ENCODE results near the gene COX14. TPM values are rescaled to one million over a fixed set of nuclear protein-coding genes. Genes with fewer than 3 reads are reported as not detected.

COX14 gene
- total RNA-seq, 4 donors from 2014 or later = 40.6 to 135 (median 90.9) TPM

- intact Hi-C loops (cut with DNase I) = no loop called here
- Histone ChIP-seq H3K27ac (peak overlapping the region in 1 of 3 donors; percentile 38), H3K4me1 (peaks cover 4 to 31% of the 10 kb centered on the region in 2 donors), H3K27me3 (no peaks in the 10 kb centered on the region), H3K36me3 (peaks cover 8 to 17% of the 10 kb centered on the region in 2 donors), H3K4me3 (replicated peaks in 1 of 3) (no peak overlapping the region), H3K9me3 (no peaks in the 10 kb centered on the region)
- no peak for DNase-seq
- WGBS, 2 donors = 95 to 100% methylated on average over 3 of the region's 3 CpGs
- TF ChIP-seq POLR2A (IDR thresholded peaks at IDR 0.05) (no peak), CTCF (IDR thresholded peaks at IDR 0.05) (no peak)
These were observed 8.9 kb downstream of the COX14 start for GRCh38 chr12:50120953-50121352.

DNA sequence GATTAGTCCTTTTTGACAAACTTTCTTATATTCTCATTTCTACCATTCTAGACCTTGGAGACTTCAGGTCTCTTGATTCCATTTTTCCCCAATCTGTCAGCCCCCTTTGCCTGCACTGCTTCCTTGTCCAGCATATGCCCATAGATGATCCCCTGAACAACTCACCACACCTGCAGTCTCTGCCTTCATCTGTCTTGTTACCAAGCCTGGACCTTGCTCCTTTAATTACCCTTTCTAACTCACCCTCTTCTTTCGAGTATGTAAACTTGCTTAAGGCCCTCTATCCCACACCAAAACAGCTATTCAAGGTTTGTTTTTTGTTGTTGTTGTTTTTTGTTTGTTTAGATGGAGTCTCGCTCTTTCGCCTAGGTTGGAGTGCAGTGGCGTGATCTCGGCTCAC, 9.6 kb downstream of the COX14 start:
- no peak for DNase-seq
- Histone ChIP-seq H3K27ac (peak overlapping the region in 1 of 3 donors; percentile 38), H3K4me3 (replicated peaks in 1 of 3) (no peak overlapping the region), H3K27me3 (no peaks in the 10 kb centered on the region), H3K36me3 (peaks cover 8 to 17% of the 10 kb centered on the region in 2 donors), H3K4me1 (peaks cover 4 to 25% of the 10 kb centered on the region in 2 donors), H3K9me3 (no peaks in the 10 kb centered on the region)
- WGBS, 2 donors = 87 to 96% methylated on average over 5 of the region's 5 CpGs
- TF ChIP-seq POLR2A (IDR thresholded peaks at IDR 0.05) (no peak), CTCF (IDR thresholded peaks at IDR 0.05) (no peak)
- intact Hi-C loops (cut with DNase I) = no loop called here

DNA sequence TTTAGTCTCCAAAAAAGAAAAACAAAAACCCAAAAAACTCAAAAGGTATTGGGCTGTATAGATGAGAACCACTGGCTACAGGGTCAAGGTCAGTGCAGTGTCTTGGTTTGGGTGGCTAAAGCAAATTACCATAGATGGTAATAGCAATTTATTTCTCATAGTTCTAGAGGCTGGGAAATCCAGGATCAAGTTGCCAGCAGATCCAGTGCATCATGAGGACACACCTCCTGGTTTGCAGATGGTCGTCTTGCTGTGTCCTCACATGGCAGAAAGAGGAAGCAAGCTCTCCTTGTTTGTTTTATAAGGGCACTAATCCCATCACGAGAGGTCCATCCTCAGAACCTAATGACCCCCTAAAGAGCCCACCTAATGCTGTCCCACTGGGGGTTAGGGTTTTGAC, 11.2 kb downstream of the COX14 start:
- Histone ChIP-seq H3K9me3 (no peaks in the 10 kb centered on the region), H3K27ac (no peak overlapping the region), H3K27me3 (no peaks in the 10 kb centered on the region), H3K36me3 (peaks cover 8 to 17% of the 10 kb centered on the region in 2 donors), H3K4me1 (peaks cover 8 to 20% of the 10 kb centered on the region in 2 donors), H3K4me3 (replicated peaks in 1 of 3) (no peak overlapping the region)
- TF ChIP-seq POLR2A (IDR thresholded peaks at IDR 0.05) (no peak), CTCF (IDR thresholded peaks at IDR 0.05) (no peak)
- intact Hi-C loops (cut with DNase I) = no loop called here
- no peak for DNase-seq
- 96 to 100% methylated on average over 2 of the region's 2 CpGs for WGBS, 2 donors

- TF ChIP-seq CTCF (IDR thresholded peaks at IDR 0.05) = no peak
- Histone ChIP-seq H3K27me3 (no peaks in the 10 kb centered on the region), H3K9me3 (no peaks in the 10 kb centered on the region), H3K4me1 (peaks cover 11 to 30% of the 10 kb centered on the region in 2 donors), H3K4me3 (replicated peaks in 1 of 3) (no peak overlapping the region), H3K36me3 (peaks cover 15 to 24% of the 10 kb centered on the region in 2 donors), H3K27ac (peak overlapping the region in 1 of 3 donors; percentile 4)
- 55 to 65% methylated on average over 2 of the region's 2 CpGs for WGBS, 2 donors
- intact Hi-C loops (cut with DNase I) = no loop called here
- peak; percentile 68 to 74 for DNase-seq
These were observed 15.5 kb downstream of the COX14 start for GRCh38 chr12:50127546-50127945.

GRCh38 chr12:50129290-50129689, 17.3 kb downstream of the COX14 start:
- Histone ChIP-seq H3K4me3 (replicated peaks in 1 of 3) (no peak overlapping the region), H3K27ac (peak overlapping the region in 2 of 3 donors; percentile 35 to 47), H3K27me3 (no peaks in the 10 kb centered on the region), H3K4me1 (peaks cover 11 to 35% of the 10 kb centered on the region in 2 donors), H3K9me3 (no peaks in the 10 kb centered on the region), H3K36me3 (peaks cover 19 to 29% of the 10 kb centered on the region in 2 donors)
- DNase-seq = peak; percentile 31 to 37
- intact Hi-C loops (cut with DNase I) = no loop called here
- TF ChIP-seq POLR2A (IDR thresholded peaks at IDR 0.05) (no peak), CTCF (IDR thresholded peaks at IDR 0.05) (no peak)
- WGBS, 2 donors = 19 to 23% methylated on average over 4 of the region's 4 CpGs

All from thyroid gland (tissue), 4 donors.